Glutamatergic neuron (in vitro differentiated cells): ENCODE results near the gene SH3PXD2A. TPM values are rescaled to one million over a fixed set of nuclear protein-coding genes. Genes with fewer than 3 reads are reported as not detected.

Source experiments
- DNase-seq: peaks from one replicate; pipeline ENCODE4 v3.0.0; 2022
- H3K27ac Mint-ChIP-seq: one replicate; pipeline ENCODE4 v1.8.0; 2020; ENCODE audit warnings: mild to moderate bottlenecking, mixed read lengths, inconsistent platforms; ENCODE audit not compliant: unreplicated experiment
- H3K27me3 Mint-ChIP-seq: one replicate; pipeline ENCODE4 v1.8.0; 2020; ENCODE audit warnings: mild to moderate bottlenecking, moderate library complexity, mixed read lengths, inconsistent platforms; ENCODE audit not compliant: unreplicated experiment
- H3K36me3 Mint-ChIP-seq: one replicate; pipeline ENCODE4 v1.8.0; 2020; ENCODE audit warnings: mild to moderate bottlenecking, mixed read lengths, inconsistent platforms; ENCODE audit not compliant: unreplicated experiment
- H3K4me1 Mint-ChIP-seq: one replicate; pipeline ENCODE4 v1.8.0; 2020; ENCODE audit warnings: mild to moderate bottlenecking, low read depth, mixed read lengths, inconsistent platforms; ENCODE audit not compliant: unreplicated experiment
- H3K4me3 Mint-ChIP-seq: one replicate; pipeline ENCODE4 v1.8.0; 2020; ENCODE audit warnings: mild to moderate bottlenecking, mixed read lengths, inconsistent platforms; ENCODE audit not compliant: unreplicated experiment
- H3K9me3 Mint-ChIP-seq: one replicate; pipeline ENCODE4 v1.8.0; 2020; ENCODE audit warnings: mild to moderate bottlenecking, moderate library complexity, mixed read lengths, inconsistent platforms; ENCODE audit not compliant: unreplicated experiment
- CTCF ChIP-seq: fragments of 200-600 bp; sonication (generic); IDR thresholded peaks from one replicate; pipeline ENCODE4 v1.5.0; 2021; ENCODE audit not compliant: partially characterized antibody, unreplicated experiment
- total RNA-seq: library from RNA; stranded (reverse); fragmentation: NEBNext Ultra II Directional; extraction: Animal tissue kit (Norgen Biotek cat#: 25700); gene quantifications from one replicate; pipeline ENCODE4 v1.2.1, GENCODE V29; 2021; ENCODE audit not compliant: unreplicated experiment

Gene SH3PXD2A
- total RNA-seq, 1 donor from 2014 or later: 16.7 TPM

- H3K9me3 Mint-ChIP-seq: peaks cover 3% of the 10 kb centered on the region
- H3K27me3 Mint-ChIP-seq: peaks cover 2% of the 10 kb centered on the region
- H3K4me1 Mint-ChIP-seq: peaks cover 15% of the 10 kb centered on the region
Observed at GRCh38 chr10:103729851-103730250, 125.5 kb downstream of the SH3PXD2A start.

GRCh38 chr10:103727991-103728689 lies 127.2 kb downstream of the SH3PXD2A start:
- TF ChIP-seq CTCF: no peak
- peaks cover 12% of the 10 kb centered on the region for H3K4me1 Mint-ChIP-seq
- H3K27ac Mint-ChIP-seq: no peak overlapping the region
- no peak for DNase-seq
- H3K36me3 Mint-ChIP-seq: peaks cover 12% of the 10 kb centered on the region
- H3K27me3 Mint-ChIP-seq: peaks cover 5% of the 10 kb centered on the region
- H3K9me3 Mint-ChIP-seq: peaks cover 3% of the 10 kb centered on the region
- no peak overlapping the region for H3K4me3 Mint-ChIP-seq

More at GRCh38 chr10:103729851-103730250, 125.5 kb downstream of the SH3PXD2A start:
- Mint-ChIP-seq H3K4me3 (no peak overlapping the region), H3K36me3 (peaks cover 4% of the 10 kb centered on the region), H3K27ac (no peak overlapping the region)
- DNase-seq: no peak
- no peak for TF ChIP-seq CTCF

- no peak for TF ChIP-seq CTCF
- H3K27ac Mint-ChIP-seq: no peak overlapping the region
- H3K9me3 Mint-ChIP-seq: peaks cover 3% of the 10 kb centered on the region
- DNase-seq: no peak
- peaks cover 5% of the 10 kb centered on the region for H3K27me3 Mint-ChIP-seq
- no peak overlapping the region for H3K4me3 Mint-ChIP-seq
- H3K4me1 Mint-ChIP-seq: peaks cover 9% of the 10 kb centered on the region
- H3K36me3 Mint-ChIP-seq: peaks cover 12% of the 10 kb centered on the region
Observed at GRCh38 chr10:103727546-103727963, 127.8 kb downstream of the SH3PXD2A start.

GRCh38 chr10:103726637-103727036 lies 128.7 kb downstream of the SH3PXD2A start:
- no peak for TF ChIP-seq CTCF
- no peak for DNase-seq
- Mint-ChIP-seq H3K27me3 (peaks cover 5% of the 10 kb centered on the region), H3K4me1 (peaks cover 8% of the 10 kb centered on the region), H3K27ac (no peak overlapping the region), H3K4me3 (no peak overlapping the region), H3K9me3 (peaks cover 3% of the 10 kb centered on the region), H3K36me3 (peaks cover 12% of the 10 kb centered on the region)

- H3K27me3 Mint-ChIP-seq: peaks cover 5% of the 10 kb centered on the region
- DNase-seq: no peak
- H3K4me1 Mint-ChIP-seq: peaks cover 3% of the 10 kb centered on the region
- peaks cover 12% of the 10 kb centered on the region for H3K36me3 Mint-ChIP-seq
- H3K4me3 Mint-ChIP-seq: no peak overlapping the region
- H3K9me3 Mint-ChIP-seq: peaks cover 3% of the 10 kb centered on the region
- no peak overlapping the region for H3K27ac Mint-ChIP-seq
- no peak for TF ChIP-seq CTCF
Observed at GRCh38 chr10:103725242-103725641, 130.1 kb downstream of the SH3PXD2A start.
